HG03342 (cell line): ENCODE results near the gene EPB41L4A.
A peak's percentile ranks its signal among the peaks of the same experiment; 100 is the strongest.
"Not testable (repeated sequence)": the region's sequence is repeated elsewhere in the genome, so short reads cannot be mapped to it uniquely, and the experiment has no call there.

Experiments used
- ATAC-seq: cut with Tn5 transposase; IDR thresholded peaks from one replicate; pipeline ENCODE4 v1.9.1; 2021; ENCODE audit warnings: mild to moderate bottlenecking, moderate library complexity; ENCODE audit not compliant: unreplicated experiment

EPB41L4A gene

DNA sequence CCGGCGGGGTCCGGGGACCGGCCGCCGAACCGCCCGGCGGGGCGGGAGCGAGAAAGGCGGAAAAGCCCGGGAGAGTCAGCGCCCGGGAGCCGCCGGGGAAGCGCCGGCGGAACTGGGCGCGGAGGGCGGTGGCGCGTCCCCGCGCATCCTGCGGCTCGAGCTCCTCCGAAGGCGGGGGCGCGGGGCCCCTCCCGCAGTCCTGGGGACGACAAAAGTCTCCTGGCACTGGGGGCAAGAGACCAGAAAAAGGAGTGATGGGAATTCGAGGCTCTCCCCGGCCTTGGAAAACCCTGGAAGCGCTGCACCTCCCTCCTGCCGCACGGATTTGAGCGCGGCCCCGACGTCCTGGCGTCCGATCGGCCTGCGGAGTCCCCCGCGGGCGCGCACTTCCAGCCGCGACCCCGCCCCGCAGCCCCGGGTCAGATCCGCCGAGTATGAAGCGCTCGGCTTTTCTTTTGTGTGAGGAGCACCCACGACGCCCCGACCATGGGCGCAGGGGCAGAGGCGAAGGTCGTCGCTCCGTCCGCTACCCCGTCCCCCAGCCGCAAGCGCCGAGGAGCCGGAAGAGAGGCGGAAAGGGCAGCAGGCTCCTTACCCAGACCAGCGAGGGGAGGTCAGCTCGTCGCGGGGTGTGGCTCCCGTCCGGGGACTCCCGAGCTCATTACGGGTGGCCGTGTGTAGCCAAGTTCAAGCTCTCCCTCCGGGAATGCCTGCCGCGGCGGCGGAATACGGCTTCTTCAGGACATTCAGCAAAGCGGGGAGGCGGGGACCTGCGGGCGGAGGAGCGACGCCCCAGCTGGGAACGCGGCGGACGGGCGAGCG, at the start of gene EPB41L4A:
Gene EPB41L4A, minus strand, starts transcription at position 114 of the 822 bp plus-strand sequence. CDS start 238 bp downstream, outside the sequence.
- ATAC-seq: peak; percentile 36

- ATAC-seq: no peak
Observed at GRCh38 chr5:112467485-112467884, 48.4 kb upstream of the EPB41L4A start.

GRCh38 chr5:112466261-112466660, 47.2 kb upstream of the EPB41L4A start:
- not testable (repeated sequence) for ATAC-seq

GRCh38 chr5:112447187-112447760, 28.2 kb upstream of the EPB41L4A start:
- not testable (repeated sequence) for ATAC-seq

- ATAC-seq: no peak
Observed at GRCh38 chr5:112445626-112446350, 26.7 kb upstream of the EPB41L4A start.

DNA sequence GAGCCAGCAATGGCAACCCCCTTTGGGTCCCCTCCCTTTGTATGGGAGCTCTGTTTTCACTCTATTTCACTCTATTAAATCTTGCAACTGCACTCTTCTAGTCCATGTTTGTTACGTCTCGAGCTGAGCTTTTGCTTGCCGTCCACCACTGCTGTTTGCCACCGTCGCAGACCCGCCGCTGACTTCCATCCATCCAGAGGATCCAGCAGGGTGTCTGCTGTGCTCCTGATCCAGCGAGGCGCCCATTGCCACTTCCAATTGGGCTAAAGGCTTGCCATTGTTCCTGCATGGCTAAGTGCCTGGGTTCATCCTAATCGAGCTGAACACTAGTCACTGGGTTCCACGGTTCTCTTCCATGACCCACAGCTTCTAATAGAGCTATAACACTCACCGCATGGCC, 24.9 kb upstream of the EPB41L4A start:
- not testable (repeated sequence) for ATAC-seq

DNA sequence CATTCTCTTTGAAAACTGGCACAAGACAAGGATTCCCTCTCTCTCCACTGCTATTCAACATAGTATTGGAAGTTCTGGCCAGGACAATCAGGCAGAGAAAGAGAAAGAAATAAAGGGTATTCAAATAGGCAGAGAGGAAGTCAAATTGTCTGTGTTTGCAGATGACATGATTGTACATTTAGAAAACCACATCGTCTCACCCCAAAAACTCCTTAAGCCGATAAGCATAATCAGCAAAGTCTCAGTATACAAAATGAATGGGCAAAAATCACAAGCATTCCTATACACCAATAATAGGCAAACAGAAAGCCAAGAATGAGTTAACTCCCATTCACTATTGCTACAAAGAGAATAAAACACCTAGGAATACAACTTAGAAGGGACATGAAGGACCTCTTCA, 21.0 kb upstream of the EPB41L4A start:
- no peak for ATAC-seq

- no peak for ATAC-seq
Observed at GRCh38 chr5:112436144-112436543, 17.1 kb upstream of the EPB41L4A start.

GRCh38 chr5:112434641-112435040, 15.6 kb upstream of the EPB41L4A start:
- ATAC-seq: no peak

DNA sequence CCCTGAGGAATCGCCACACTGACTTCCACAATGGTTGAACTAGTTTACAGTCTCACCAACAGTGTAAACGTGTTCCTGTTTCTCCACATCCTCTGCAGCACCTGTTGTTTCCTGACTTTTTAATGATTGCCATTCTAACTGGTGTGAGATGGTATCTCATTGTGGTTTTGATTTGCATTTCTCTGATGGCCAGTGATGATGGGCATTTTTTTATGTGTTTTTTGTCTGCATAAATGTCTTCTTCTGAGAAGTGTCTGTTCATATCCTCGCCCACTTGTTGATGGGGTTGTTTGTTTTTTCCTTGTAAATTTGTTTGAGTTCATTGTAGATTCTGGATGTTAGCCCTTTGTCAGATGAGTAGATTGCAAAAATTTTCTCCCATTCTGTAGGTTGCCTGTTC, 7.1 kb upstream of the EPB41L4A start:
- ATAC-seq: not testable (repeated sequence)

- ATAC-seq: peak; percentile 84
Observed at GRCh38 chr5:112419986-112420864, 1.1 kb upstream of the EPB41L4A start.

DNA sequence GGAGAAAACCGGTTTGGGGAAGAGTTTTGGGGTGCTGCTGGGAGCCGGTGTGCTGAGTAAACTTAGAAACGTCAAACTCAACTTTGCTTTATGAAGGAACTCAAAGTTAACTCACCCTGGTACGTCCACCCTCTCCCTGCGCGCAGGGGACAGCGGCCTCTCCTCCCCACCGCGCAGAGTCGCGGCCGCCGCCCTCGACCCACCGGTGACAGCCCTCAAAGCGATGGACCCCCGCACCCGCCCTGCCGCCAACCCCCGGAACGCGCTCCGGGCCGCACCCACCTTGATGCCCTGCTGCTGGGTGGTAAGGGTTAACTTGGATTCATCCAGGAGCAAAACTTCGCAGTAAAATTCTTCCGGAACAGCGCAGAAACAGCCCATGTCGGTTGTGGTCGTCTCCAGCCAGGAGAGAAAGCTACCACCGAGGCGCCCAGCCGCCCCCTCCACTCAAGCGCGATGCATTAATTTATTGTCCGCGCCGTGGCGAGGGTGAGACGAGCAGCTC, 366 bp downstream of the EPB41L4A start:
- ATAC-seq: no peak

DNA sequence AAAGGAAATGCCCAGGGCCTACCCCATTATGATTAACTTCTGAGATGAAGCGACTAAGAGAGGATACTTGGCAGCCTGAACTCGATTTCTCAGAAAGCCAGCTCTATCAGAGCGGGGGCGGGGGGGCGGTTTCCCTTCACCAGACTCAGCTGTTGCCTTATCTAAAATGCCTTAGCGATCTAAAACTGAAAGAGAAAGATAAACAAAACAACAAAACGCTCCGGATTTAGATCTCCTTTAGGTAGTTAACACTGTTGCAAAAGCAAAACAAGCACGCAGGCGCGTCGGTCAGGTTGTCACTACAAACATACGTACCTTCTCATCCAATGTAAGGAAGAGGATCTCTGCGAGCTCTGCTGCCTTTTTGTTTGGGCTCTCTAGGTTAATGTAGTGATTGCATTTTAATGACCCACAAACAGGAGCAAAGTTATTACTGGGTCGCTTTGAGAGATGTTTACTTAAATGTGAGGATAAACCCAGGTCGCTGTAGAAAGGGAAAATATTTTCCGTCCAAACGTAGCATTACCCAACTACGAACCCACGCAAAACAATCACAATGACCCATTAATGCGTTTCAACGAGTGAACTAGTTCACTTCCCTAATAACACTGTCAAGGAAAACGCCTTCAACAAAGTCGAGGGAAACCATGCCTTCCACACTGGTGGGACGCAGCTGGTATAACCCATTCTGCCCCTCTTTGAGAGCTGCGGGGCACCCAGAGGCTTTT, 982 bp downstream of the EPB41L4A start:
- ATAC-seq: peak; percentile 44

GRCh38 chr5:112415552-112415951, 3.5 kb downstream of the EPB41L4A start:
- no peak for ATAC-seq

GRCh38 chr5:112413611-112414010, 5.5 kb downstream of the EPB41L4A start:
- no peak for ATAC-seq

DNA sequence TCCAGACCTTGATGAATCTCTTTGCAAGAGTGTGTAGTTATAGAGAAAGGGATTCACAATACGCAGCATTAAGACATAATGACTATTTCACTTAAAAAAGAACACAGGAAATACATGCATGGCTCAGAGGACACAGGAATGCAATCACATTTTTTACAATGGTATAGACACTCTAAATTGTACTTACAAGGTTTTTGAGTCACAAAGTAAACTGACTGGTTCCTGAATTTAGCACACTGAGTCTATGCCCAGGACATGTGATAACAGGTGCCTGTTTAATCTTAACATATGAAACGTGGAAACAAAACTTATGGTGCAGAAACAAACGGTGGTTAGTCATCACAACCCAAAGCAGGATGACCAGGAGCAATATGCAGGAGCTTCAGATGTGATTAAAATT, 6.7 kb downstream of the EPB41L4A start:
- no peak for ATAC-seq

- ATAC-seq: no peak
Observed at GRCh38 chr5:112411903-112412302, 7.2 kb downstream of the EPB41L4A start.

DNA sequence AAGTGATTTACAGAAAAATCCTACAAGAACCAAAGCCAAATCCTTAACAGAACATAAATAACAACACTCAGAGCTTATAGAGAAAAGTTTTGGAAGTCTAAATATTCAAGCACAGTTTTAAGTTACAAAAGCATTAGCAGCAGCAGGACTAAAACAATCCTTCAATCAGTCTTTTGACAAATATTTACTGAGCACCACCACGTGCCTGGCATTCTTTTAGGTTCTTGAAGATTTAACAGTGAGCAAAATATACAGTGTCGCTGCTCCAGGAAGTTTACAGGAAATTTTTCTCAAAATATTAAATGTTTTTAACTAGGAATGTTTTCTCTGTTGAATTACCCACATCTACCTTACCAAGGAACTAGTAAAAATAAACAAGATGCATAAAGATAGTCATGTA, 11.4 kb downstream of the EPB41L4A start:
- ATAC-seq: no peak

DNA sequence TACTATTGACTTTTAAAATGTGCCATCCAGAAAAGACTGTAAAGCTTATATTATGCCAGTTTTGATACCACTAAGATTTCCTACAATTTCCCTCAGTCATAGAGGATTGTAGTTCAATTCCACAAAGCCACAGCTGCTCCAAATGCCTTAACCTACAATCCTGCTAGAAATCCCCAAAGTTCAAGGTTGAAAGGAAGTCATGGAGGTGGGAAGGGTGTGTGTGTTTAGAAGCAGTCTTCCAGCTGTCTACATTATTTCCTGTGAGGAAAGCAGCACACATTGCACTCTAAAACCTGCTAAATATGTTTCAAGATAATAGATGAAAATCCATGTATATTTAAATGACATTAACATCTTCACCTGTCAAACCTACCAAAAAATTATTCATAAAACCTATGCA, 11.8 kb downstream of the EPB41L4A start:
- no peak for ATAC-seq

- ATAC-seq: no peak
Observed at GRCh38 chr5:112403069-112403468, 16.0 kb downstream of the EPB41L4A start.
